ENCODE measurements around the gene SLC29A3. TPM values are rescaled to one million over a fixed set of nuclear protein-coding genes. Genes with fewer than 3 reads are reported as not detected.

The SLC29A3 gene
- total RNA-seq, 1 experiment from 2014 or later = 7.6 TPM

DNA sequence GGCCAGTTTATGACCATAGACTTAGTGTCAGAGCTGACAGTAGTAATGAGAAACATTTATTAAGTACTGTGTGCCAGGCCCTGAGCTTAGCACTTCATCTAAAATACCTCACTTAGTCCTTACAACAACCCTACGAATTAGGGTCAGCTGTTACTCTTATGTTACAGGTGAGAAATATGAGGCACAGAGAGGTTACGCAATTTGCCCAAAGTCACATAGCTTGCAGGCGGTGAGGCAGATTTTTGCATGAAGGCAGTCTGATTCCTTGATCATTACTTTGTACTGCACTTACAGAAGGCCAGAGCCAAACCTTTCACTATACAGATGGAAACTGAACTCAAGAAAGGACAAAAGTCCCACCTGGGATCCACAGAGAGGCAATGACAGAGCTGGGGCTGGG, 87.8 kb downstream of the SLC29A3 start:
- ChIA-PET POLR2A (no interaction called here), CTCF (no interaction called here)
- DNase-seq (ENCODE audit: low read depth, low spot score) = no peak
- Histone ChIP-seq H3K9me3 (ENCODE audit: control insufficient read depth, insufficient read depth, low read depth, low read length) (peaks cover 12% of the 10 kb centered on the region; the same call in 1 of the 2 replicates), H3K27me3 (ENCODE audit: control insufficient read depth, insufficient read depth, low read length) (no peaks in the 10 kb centered on the region; the same call in 1 of the 2 replicates), H3K4me1 (ENCODE audit: control insufficient read depth, insufficient read depth, low read length) (no peaks in the 10 kb centered on the region), H3K27ac (ENCODE audit: low read length) (no peak overlapping the region), H3K36me3 (ENCODE audit: control insufficient read depth, insufficient read depth, low read length) (no peaks in the 10 kb centered on the region), H3K4me3 (ENCODE audit: low read depth in 2 of 2, low read length in 2 of 2) (no peak overlapping the region)
- intact Hi-C loops (cut with micrococcal nuclease; ENCODE audit: unreplicated experiment) = no loop called here
- in situ Hi-C loops (cut with HindIII; ENCODE audit: low pct_unique_long_range_greater_than_20kb, low sequenced_read_pairs) = no loop called here
- ATAC-seq = no peak
- BruUV-seq (replicated peaks) = no TSS peak
- TF ChIP-seq REST (IDR thresholded peaks at IDR 0.05; ENCODE audit: insufficient read depth in 1 of 2, low read depth in 2 of 2, low read length in 1 of 2) (no peak), SIN3A (IDR thresholded peaks at IDR 0.05; ENCODE audit: borderline replicate concordance, insufficient read depth, low read depth, low read length) (no peak), TCF7L2 (IDR thresholded peaks at IDR 0.05; ENCODE audit: low read depth, low read length) (no peak), POLR2AphosphoS5 (IDR thresholded peaks at IDR 0.05; ENCODE audit: low read depth, low read length) (no peak)
- TF ChIP-seq, protein P1, sequence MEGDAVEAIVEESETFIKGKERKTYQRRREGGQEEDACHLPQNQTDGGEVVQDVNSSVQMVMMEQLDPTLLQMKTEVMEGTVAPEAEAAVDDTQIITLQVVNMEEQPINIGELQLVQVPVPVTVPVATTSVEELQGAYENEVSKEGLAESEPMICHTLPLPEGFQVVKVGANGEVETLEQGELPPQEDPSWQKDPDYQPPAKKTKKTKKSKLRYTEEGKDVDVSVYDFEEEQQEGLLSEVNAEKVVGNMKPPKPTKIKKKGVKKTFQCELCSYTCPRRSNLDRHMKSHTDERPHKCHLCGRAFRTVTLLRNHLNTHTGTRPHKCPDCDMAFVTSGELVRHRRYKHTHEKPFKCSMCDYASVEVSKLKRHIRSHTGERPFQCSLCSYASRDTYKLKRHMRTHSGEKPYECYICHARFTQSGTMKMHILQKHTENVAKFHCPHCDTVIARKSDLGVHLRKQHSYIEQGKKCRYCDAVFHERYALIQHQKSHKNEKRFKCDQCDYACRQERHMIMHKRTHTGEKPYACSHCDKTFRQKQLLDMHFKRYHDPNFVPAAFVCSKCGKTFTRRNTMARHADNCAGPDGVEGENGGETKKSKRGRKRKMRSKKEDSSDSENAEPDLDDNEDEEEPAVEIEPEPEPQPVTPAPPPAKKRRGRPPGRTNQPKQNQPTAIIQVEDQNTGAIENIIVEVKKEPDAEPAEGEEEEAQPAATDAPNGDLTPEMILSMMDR (IDR thresholded peaks at IDR 0.05) = no peak

- BruUV-seq (replicated peaks) = no TSS peak
- H3K4me3 ChIP-seq (ENCODE audit: low read depth in 2 of 2, low read length in 2 of 2) = no peak overlapping the region
- DNase-seq (ENCODE audit: low read depth, low spot score) = no peak
- no peaks in the 10 kb centered on the region; the same call in 1 of the 2 replicates for H3K27me3 ChIP-seq (ENCODE audit: control insufficient read depth, insufficient read depth, low read length)
- peaks cover 14% of the 10 kb centered on the region; the same call in 1 of the 2 replicates for H3K9me3 ChIP-seq (ENCODE audit: control insufficient read depth, insufficient read depth, low read depth, low read length)
- no peak overlapping the region for H3K27ac ChIP-seq (ENCODE audit: low read length)
- ChIA-PET POLR2A (no interaction called here), CTCF (no interaction called here)
- H3K4me1 ChIP-seq (ENCODE audit: control insufficient read depth, insufficient read depth, low read length) = no peaks in the 10 kb centered on the region
- H3K36me3 ChIP-seq (ENCODE audit: control insufficient read depth, insufficient read depth, low read length) = no peaks in the 10 kb centered on the region
- no peak for TF ChIP-seq TCF7L2 (IDR thresholded peaks at IDR 0.05; ENCODE audit: low read depth, low read length)
- TF ChIP-seq POLR2AphosphoS5 (IDR thresholded peaks at IDR 0.05; ENCODE audit: low read depth, low read length) = no peak
- TF ChIP-seq, protein P1 (IDR thresholded peaks at IDR 0.05) = no peak
- TF ChIP-seq REST (IDR thresholded peaks at IDR 0.05; ENCODE audit: insufficient read depth in 1 of 2, low read depth in 2 of 2, low read length in 1 of 2) = no peak
- TF ChIP-seq SIN3A (IDR thresholded peaks at IDR 0.05; ENCODE audit: borderline replicate concordance, insufficient read depth, low read depth, low read length) = no peak
- intact Hi-C loops (cut with micrococcal nuclease; ENCODE audit: unreplicated experiment) (no loop called here), in situ Hi-C loops (cut with HindIII; ENCODE audit: low pct_unique_long_range_greater_than_20kb, low sequenced_read_pairs) (no loop called here)
- ATAC-seq = no peak
Measured at GRCh38 chr10:71408436-71409225, 89.6 kb downstream of the SLC29A3 start.

Measured in Panc1 (cell line).